RWPE1 (cell line): ENCODE results near the gene LGR4.
"Not testable (repeated sequence)": the region's sequence is repeated elsewhere in the genome, so short reads cannot be mapped to it uniquely, and the experiment has no call there.

Source experiments
- CTCF ChIA-PET: fragments of 350-600 bp; sonication (Branson Sonifier 250); formaldehyde crosslinking; extraction: SDS; loops from one replicate; lab custom pipeline; 2021; lab: Yijun Ruan, JAX
- POLR2A ChIA-PET: fragments of 400-600 bp; formaldehyde crosslinking; extraction: SDS; loops from one replicate; lab custom pipeline; 2020; ENCODE audit warnings: antibody characterized with exemption; ENCODE audit not compliant: low non-redundant PET; lab: Yijun Ruan, JAX
- DNase-seq: peaks from one replicate; pipeline ENCODE4 v3.0.0; 2012; ENCODE audit warnings: low spot score
- H3K27ac ChIP-seq: fragments of 450-650 bp; 2 replicates; pipeline ENCODE4 v1.5.1; 2017
- TF ChIP-seq, protein P1 (sequence below): fragments of 450-650 bp; conservative IDR thresholded peaks from 2 replicates; pipeline ENCODE4 v1.5.1; 2017; ENCODE audit warnings: low read depth, mild to moderate bottlenecking

Gene LGR4

GRCh38 chr11:27456795-27457329, 15.7 kb downstream of the LGR4 start:
- no peak overlapping the region for H3K27ac ChIP-seq
- no peak for DNase-seq
- POLR2A ChIA-PET, result no interaction called here
- TF ChIP-seq, protein P1, sequence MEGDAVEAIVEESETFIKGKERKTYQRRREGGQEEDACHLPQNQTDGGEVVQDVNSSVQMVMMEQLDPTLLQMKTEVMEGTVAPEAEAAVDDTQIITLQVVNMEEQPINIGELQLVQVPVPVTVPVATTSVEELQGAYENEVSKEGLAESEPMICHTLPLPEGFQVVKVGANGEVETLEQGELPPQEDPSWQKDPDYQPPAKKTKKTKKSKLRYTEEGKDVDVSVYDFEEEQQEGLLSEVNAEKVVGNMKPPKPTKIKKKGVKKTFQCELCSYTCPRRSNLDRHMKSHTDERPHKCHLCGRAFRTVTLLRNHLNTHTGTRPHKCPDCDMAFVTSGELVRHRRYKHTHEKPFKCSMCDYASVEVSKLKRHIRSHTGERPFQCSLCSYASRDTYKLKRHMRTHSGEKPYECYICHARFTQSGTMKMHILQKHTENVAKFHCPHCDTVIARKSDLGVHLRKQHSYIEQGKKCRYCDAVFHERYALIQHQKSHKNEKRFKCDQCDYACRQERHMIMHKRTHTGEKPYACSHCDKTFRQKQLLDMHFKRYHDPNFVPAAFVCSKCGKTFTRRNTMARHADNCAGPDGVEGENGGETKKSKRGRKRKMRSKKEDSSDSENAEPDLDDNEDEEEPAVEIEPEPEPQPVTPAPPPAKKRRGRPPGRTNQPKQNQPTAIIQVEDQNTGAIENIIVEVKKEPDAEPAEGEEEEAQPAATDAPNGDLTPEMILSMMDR, result no peak
- CTCF ChIA-PET, result interaction anchor here (1.9 kb wide), 1 partner anchor 29 kb away, joined by 6 read pairs; no protein-coding TSS in a partner anchor

DNA sequence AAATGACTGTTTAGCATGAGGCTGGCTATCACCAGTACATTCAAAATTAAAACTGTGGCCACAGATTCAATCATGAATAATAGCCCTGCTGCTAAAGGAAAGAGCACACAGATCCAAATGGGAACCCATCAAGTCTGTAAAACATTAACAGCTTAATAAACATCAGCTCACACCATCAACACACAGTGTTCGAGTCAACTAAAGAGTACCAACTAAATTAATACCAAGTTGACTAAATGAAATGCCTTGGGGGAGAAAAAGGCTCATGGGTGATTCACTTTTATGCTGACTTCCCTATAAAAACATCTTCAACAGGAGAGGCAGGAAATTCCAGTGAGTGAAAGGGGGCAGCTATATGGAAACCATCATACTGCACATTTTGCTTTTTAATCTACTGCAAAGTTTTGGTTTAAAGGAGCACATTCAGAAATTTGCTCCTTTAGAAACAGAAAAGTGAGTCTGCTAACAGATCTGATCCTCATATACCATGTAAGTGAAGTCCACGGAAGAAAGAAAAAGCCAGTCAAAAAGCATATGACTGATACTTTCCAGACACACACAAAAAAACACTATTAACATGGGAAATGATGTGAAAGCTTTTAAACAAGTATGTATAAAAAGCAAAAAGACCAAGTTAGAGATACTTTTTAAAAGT, 16.3 kb downstream of the LGR4 start:
- no peak for DNase-seq
- TF ChIP-seq, protein P1, result no peak
- ChIA-PET POLR2A (no interaction called here), CTCF (interaction anchor here (1.9 kb wide), 1 partner anchor 30 kb away, joined by 6 read pairs; no protein-coding TSS in a partner anchor)
- no peak overlapping the region for H3K27ac ChIP-seq

DNA sequence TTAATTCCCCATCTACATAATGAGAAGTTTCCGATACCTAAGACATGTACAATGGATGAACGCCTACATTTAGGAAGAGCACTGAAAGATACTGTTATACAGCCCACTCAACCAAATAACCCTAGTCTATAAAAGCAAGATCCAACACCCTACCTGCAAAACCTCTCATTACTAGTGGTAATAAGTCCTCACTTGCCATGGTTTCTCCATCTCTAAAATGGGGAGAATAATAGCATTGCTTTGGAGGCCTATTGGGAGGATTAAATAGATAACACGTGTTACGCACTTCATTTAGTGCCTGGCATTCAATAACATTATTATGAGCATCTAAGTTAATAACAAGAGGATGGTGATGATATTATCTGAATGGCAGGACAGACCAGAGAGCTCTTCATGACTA, 16.9 kb downstream of the LGR4 start:
- TF ChIP-seq, protein P1, result no peak
- no peak overlapping the region for H3K27ac ChIP-seq
- CTCF ChIA-PET, result interaction anchor here (1.9 kb wide), 1 partner anchor 30 kb away, joined by 6 read pairs; no protein-coding TSS in a partner anchor
- DNase-seq, result no peak
- POLR2A ChIA-PET, result no interaction called here

GRCh38 chr11:27453701-27454100, 18.9 kb downstream of the LGR4 start:
- POLR2A ChIA-PET, result no interaction called here
- H3K27ac ChIP-seq, result no peak overlapping the region
- CTCF ChIA-PET, result no interaction called here
- no peak for DNase-seq
- TF ChIP-seq, protein P1, result no peak

DNA sequence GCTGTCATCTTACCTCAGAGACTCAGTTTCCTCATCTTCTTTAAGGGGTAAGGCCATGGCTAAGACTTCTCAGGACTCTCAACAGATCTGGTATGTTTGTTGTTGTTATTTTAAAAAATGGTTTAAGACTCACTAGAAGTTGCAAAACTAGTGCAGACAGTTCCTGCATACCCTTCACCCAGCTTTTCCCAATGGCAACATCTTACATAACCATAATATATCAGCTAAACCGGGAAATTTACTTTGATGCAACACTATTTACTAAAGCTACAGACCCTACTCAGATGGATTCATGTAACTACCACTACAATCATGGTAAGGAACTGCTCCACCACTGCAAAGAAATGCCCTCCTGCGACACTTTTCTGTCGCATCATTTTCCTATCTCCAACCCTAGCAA, 20.4 kb downstream of the LGR4 start:
- POLR2A ChIA-PET, result no interaction called here
- no peak overlapping the region for H3K27ac ChIP-seq
- no peak for DNase-seq
- TF ChIP-seq, protein P1, result no peak
- CTCF ChIA-PET, result interaction anchor here (0.6 kb wide), 1 partner anchor 10 kb away, joined by 3 read pairs; no protein-coding TSS in a partner anchor

DNA sequence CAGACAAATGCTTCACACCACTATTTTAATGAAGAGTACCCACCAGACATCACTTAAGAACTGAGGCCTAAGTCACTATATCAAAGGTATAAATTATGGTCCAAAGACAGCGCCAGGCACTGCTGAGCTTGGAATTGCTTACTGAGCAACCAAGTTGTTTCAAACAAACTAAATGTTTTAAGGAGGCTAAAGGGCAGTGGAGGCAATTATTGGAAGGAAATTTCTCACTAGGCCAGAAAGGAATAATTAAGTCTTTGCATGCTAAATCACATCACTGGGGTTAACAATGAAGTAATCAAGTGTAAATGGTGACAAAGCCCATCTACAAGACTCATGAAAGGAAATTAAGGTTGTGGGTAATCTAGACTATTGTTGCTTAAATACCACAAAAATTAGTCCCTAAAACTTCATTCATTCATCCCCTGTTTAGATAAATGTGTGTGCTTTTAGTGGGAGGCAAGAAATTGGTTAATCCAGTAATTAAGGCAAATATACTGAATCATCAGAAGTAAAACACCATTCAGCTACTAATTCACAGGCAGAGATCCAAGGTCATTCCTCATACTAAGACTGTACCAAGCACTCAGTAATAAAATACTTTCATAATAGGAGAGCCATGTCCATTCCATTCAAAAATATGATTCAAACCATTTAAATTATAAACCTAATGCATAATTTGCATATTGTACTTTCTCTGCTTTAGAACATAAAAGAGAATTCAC, 21.2 kb downstream of the LGR4 start:
- TF ChIP-seq, protein P1, result no peak
- no peak for DNase-seq
- H3K27ac ChIP-seq, result no peak overlapping the region
- ChIA-PET POLR2A (no interaction called here), CTCF (no interaction called here)

DNA sequence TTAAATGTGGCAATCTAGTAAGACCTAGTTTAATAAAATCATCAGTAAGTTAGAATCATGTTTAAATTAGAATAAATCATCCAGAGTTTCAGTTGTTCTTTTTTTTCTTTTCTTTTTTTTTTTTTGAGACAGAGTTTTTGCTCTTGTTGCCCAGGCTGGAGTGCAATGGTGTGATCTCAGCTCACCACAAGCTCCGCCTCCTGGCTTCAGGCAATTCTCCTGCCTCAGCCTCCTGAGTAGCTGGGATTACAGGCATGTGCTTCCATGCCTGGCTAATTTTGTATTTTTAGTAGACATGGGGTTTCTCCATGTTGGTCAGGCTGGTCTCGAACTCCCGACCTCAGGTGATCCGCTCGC, 24.4 kb downstream of the LGR4 start:
- CTCF ChIA-PET, result interaction anchor here (0.6 to 0.7 kb wide), 2 partner anchors 12 to 18 kb away, joined by 3 read pairs; no protein-coding TSS in a partner anchor
- POLR2A ChIA-PET, result not testable (repeated sequence)
- peak overlapping the region; percentile 55 for H3K27ac ChIP-seq

More for the DNA sequence above, 24.4 kb downstream of the LGR4 start:
- not testable (repeated sequence) for DNase-seq
